Aorta (tissue), 5 donors: ENCODE measurements around the gene TMEM11. TPM values are rescaled to one million over a fixed set of nuclear protein-coding genes. Genes with fewer than 3 reads are reported as not detected.

Source experiments
- ATAC-seq: fragments of 200-7000 bp; cut with Tn5 transposase; one replicate; pipeline ENCODE4 v1.9.1; 2022; ENCODE audit warnings: moderate library complexity; ENCODE audit not compliant: low FRiP score
- DNase-seq, 2 donors: peaks; one replicate each; pipeline ENCODE4 v3.0.0-alpha.2; 2020
- H3K27ac ChIP-seq, 2 donors: one replicate each; pipeline ENCODE4 v1.5.1; 2013; ENCODE audit warnings: low read length in 2 of 2, mild to moderate bottlenecking in 2 of 2, moderate library complexity in 2 of 2, control low read depth in 1 of 2, inconsistent platforms in 1 of 2, low read depth in 1 of 2
- H3K27me3 ChIP-seq, 2 donors: one replicate each; pipeline ENCODE4 v1.6.1; 2013; ENCODE audit warnings: control low read depth in 1 of 2, low read length in 1 of 2, mild to moderate bottlenecking in 1 of 2, moderate library complexity in 1 of 2; ENCODE audit not compliant: insufficient read depth in 2 of 2, control insufficient read depth in 1 of 2
- H3K36me3 ChIP-seq, 2 donors: one replicate each; pipeline ENCODE4 v1.6.1; 2013; ENCODE audit warnings: control low read depth in 1 of 2, low read length in 1 of 2, mild to moderate bottlenecking in 1 of 2; ENCODE audit not compliant: insufficient read depth in 2 of 2, control insufficient read depth in 1 of 2
- H3K4me1 ChIP-seq, 2 donors: one replicate each; pipeline ENCODE4 v1.6.1; 2013; ENCODE audit warnings: low read length in 2 of 2, control low read depth in 1 of 2, mild to moderate bottlenecking in 1 of 2, moderate library complexity in 1 of 2; ENCODE audit not compliant: insufficient read depth in 2 of 2, control insufficient read depth in 1 of 2
- H3K4me3 ChIP-seq, 2 donors: one replicate each; pipeline ENCODE4 v1.5.1; 2013; ENCODE audit warnings: low read length in 2 of 2, control low read depth in 1 of 2, mild to moderate bottlenecking in 1 of 2
- H3K9me3 ChIP-seq: one replicate; pipeline ENCODE4 v1.6.1; 2013; ENCODE audit warnings: mild to moderate bottlenecking, low read length; ENCODE audit not compliant: control insufficient read depth
- WGBS, 2 donors: extraction: QIAGEN DNeasy Blood & Tissue Kit; methylation state at CpG; one replicate each; pipeline ENCODE4 v1.1.7; 2013; 5-methylcytosine and 5-hydroxymethylcytosine counted together
- intact Hi-C, 2 donors: fragments of 100-400 bp; cut with DNase I; formaldehyde crosslinking; loops; one replicate each; pipeline versions ENCODE4 v1.14.2 to v1.15.0; 2022
- polyA plus RNA-seq, 2 donors: library from polyadenylated mRNA; stranded (reverse); fragments of 200-250 nt; gene quantifications; one replicate each; pipeline ENCODE4 v1.2.3, GENCODE V29; 2013
- total RNA-seq, 2 donors: library from RNA; stranded (reverse); fragmentation: NEBNext Ultra II Directional; extraction: Animal tissue kit (Norgen Biotek cat#: 25700); gene quantifications; one replicate each; pipeline ENCODE4 v1.2.1, GENCODE V29; 2021
- donor health status: healthy with polysubstance abuse.
- donor health status: Bipolar disorder and iron deficiency.
- donor health status: DM: no; HTN: no; CAD: no.
- donor health status: DM: no; HTN: no; CAD: no.
- donor health status: DM: yes; HTN: yes; CAD: no.

The TMEM11 gene
- total and polyA plus RNA-seq, 4 donors, result 16.8 to 24.5 (median 17.9) TPM

DNA sequence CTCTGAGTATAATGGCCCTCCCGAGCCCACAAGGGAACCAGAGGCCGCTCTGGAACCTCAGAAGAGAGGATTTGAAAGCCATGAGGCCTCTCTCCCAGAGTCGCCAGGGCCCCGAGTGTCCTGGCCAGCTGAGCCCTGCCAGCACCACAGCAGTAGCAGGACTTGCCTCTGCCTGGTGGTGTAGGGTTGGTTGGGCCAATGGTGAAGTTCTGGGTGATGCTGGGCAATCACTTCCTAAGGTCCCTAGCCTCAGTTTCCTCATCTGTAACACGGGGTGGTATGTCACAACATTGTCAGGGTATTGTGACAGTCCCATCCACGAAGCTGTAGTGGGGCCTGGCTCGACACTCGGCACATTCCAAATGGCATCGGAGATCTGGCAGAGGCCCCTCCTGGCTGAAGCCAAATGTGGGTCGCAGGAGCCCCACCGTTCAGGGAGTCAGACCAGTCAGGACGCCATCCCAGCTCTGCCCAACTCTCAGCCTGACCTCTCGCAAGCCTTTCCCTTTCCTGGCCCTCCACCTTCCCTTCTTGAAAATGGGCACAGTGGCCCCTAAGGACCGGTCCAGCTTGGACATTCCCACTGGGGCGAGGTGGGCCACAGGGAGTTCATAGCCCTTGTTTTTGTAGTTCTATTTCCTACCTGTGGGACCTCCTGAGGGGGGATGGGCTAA lies 37.5 kb upstream of the TMEM11 start:
- H3K4me3 ChIP-seq, result no peak overlapping the region
- intact Hi-C loops, result loop anchor here (2.0 to 10.0 kb wide), 4 partner anchors 37 to 207 kb away; partner anchors contain the start of genes TMEM11 (in 2 of the 2), DHRS7B (in 1 of the 2) and USP22 (in 1 of the 2)
- DNase-seq (no peak), ATAC-seq (no peak)
- peaks cover 0 to 3% of the 10 kb centered on the region in 2 donors for H3K4me1 ChIP-seq
- H3K27ac ChIP-seq, result peak overlapping the region in 1 of 2 donors; percentile 72
- H3K27me3 ChIP-seq, result no peaks in the 10 kb centered on the region
- no peaks in the 10 kb centered on the region for H3K36me3 ChIP-seq
- 30 to 41% methylated on average over 15 of the region's 15 CpGs for WGBS, 2 donors
- H3K9me3 ChIP-seq, result no peaks in the 10 kb centered on the region

DNA sequence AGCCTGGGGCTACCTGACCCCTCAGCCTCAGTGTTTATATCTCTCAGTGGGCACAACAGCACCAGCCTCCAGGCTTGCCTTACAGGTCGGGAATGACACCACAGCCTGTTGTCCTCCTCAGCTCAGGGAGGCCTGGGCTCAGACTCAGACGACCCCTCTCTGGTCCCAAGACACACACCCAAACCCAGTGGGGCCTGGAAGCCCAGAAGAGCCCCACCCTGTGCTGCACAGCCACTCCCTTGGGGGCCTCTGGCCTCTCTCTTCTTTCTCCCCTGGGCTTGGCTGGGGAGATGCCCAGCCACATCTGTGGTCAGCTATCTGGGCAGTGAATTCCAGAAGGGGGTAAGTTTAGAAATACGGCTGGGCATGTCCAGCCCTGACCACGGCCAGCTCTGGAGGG lies 36.9 kb upstream of the TMEM11 start:
- 20 to 25% methylated on average over 4 of the region's 4 CpGs for WGBS, 2 donors
- intact Hi-C loops, result loop anchor here (5.0 to 10.0 kb wide), 3 partner anchors 39 to 206 kb away; partner anchors contain the start of genes DHRS7B (in 1 of the 2), TMEM11 (in 1 of the 2) and USP22 (in 1 of the 2)
- H3K9me3 ChIP-seq, result no peaks in the 10 kb centered on the region
- no peaks in the 10 kb centered on the region for H3K27me3 ChIP-seq
- peaks cover 0 to 3% of the 10 kb centered on the region in 2 donors for H3K4me1 ChIP-seq
- ATAC-seq, result no peak
- H3K27ac ChIP-seq, result no peak overlapping the region
- DNase-seq, result no peak
- no peak overlapping the region for H3K4me3 ChIP-seq
- no peaks in the 10 kb centered on the region for H3K36me3 ChIP-seq

DNA sequence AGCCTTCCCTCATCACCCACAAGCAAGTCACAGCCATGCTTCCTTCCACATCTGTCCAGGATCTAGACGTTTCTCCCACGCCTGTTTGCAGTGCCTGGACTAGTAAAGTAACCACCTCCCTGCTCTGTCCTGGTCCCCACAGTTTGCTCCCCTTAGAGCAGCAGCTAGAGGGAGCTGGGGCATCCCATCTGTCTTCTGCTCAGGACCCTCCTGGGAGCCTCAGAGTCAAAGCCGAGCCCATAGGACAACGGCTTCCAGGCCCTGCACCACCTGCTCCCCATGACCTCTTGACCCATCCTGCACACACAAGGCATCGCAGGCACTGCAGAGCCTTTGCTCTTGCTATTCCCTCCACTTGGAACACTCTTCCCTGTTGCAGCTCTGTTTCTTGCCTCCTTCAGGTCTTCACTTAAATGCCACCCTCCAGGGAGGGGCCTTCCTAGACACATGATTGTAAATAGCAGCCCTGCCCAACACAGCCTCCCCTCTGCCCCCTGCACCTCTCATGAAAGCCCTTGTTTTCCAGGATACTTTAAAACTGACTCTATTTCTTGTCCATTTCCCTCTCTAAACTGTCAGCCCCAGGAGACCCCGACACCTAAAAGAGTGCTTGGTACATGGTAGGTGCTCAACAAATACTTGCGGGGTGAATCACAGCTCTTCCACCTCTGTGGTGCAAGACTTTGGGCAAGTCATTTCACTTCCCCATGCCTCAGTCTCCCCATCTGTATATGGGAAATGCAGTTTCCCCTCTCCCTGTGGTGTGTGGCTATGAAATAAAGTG lies 36.2 kb upstream of the TMEM11 start:
- H3K9me3 ChIP-seq, result no peaks in the 10 kb centered on the region
- 70 to 75% methylated on average over 7 of the region's 7 CpGs for WGBS, 2 donors
- no peak overlapping the region for H3K27ac ChIP-seq
- H3K4me1 ChIP-seq, result peaks cover 0 to 3% of the 10 kb centered on the region in 2 donors
- ATAC-seq (no peak), DNase-seq (no peak)
- intact Hi-C loops, result loop anchor here (5.0 to 10.0 kb wide), 3 partner anchors 38 to 205 kb away; partner anchors contain the start of genes DHRS7B (in 1 of the 2), TMEM11 (in 1 of the 2) and USP22 (in 1 of the 2)
- no peaks in the 10 kb centered on the region for H3K36me3 ChIP-seq
- H3K4me3 ChIP-seq, result no peak overlapping the region
- H3K27me3 ChIP-seq, result no peaks in the 10 kb centered on the region

DNA sequence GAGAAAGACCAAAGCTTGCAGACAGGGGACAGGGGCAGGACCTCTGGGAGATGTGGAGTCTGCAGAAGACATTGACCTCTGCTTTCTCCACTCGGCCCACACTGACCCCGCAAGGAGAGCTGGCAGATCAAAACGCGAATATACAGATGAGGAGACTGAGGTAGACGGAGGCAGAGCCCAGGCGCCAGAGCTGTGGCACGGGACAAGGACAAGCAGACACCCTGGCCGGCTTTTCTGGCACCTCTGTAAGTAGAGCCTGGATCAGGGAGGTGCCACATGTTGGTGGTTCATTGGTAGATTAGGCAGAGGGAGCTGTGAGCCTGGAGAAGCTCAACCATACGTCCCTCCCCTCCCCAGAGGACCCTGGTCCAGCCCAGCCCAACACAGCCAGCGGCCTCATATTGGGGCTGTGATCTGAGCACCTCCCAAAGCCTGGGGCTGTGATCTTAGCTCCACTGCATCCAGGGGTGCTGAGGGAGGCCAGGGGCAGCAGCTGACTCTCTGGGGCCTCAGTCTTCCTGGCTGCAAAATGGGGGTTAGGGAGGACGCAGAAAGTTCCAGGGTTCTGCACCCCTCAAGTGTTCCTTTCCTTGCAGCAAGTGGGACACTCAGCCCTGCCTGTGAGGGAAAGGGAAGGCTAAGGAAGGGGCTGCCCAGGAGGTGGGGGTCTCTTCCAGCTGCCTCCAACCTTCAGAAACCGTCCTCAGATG lies 35.3 kb upstream of the TMEM11 start:
- Histone ChIP-seq H3K9me3 (no peaks in the 10 kb centered on the region), H3K27me3 (no peaks in the 10 kb centered on the region), H3K36me3 (no peaks in the 10 kb centered on the region), H3K4me3 (no peak overlapping the region), H3K27ac (no peak overlapping the region), H3K4me1 (peaks cover 0 to 3% of the 10 kb centered on the region in 2 donors)
- WGBS, 2 donors, result 72 to 85% methylated on average over 12 of the region's 12 CpGs
- intact Hi-C loops, result no loop called here
- DNase-seq, result no peak
- no peak for ATAC-seq

DNA sequence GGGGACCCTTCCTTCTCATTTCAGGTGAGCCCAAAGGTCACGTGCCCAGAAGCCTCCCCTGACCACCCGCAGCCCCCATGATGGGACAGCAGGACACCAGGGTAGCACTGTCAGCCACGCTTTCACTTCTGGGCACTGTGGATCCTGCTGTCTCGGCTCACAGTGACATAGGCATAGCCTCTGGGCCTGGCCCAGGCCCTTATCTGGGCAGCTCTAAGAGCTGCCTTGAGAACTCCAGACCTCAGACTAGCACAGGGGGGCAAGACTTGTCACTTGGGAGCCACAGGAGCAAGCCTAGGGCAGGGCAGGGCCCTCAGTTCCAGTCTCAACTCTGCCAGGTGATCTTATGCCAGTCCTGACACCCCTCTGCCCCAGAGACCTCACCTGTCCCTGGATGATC lies 34.5 kb upstream of the TMEM11 start:
- no peak overlapping the region for H3K4me3 ChIP-seq
- no peaks in the 10 kb centered on the region for H3K27me3 ChIP-seq
- H3K9me3 ChIP-seq, result no peaks in the 10 kb centered on the region
- DNase-seq (no peak), ATAC-seq (no peak)
- 80 to 87% methylated on average over 4 of the region's 4 CpGs for WGBS, 2 donors
- intact Hi-C loops, result no loop called here
- H3K4me1 ChIP-seq, result peaks cover 0 to 3% of the 10 kb centered on the region in 2 donors
- H3K27ac ChIP-seq, result no peak overlapping the region
- H3K36me3 ChIP-seq, result no peaks in the 10 kb centered on the region

DNA sequence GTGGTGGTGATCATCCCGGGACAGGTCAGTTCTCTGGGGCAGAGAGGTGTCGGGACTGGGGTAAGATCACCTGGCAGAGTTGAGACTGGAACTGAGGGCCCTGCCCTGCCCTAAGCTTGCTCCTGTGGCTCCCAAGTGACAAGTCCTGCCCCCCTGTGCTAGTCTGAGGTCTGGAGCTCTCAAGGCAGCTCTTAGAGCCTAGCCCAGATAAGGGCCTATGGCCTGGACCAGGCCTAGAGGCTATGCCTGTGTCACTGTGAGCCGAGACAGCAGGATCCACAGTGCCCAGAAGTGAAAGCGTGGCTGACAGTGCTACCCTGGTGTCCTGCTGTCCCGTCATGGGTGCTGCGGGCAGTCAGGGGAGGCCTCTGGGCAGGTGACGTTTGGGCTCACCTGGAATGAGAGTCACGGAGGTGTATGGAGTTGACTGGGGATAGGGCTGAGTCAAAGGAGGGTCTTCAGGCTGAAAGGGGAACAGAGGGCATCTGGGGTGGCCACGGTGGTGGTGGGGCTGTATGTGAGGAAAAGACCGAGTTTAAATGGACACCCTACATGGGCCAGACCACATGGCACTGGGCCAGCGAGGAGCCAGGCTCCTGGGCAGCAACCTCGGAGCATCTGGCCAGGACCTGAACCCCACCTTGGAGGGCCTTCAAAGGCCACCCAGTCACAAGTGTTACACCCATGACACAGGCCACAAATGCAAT lies 33.7 kb upstream of the TMEM11 start:
- no peak for ATAC-seq
- DNase-seq, result no peak
- intact Hi-C loops, result no loop called here
- Histone ChIP-seq H3K9me3 (no peaks in the 10 kb centered on the region), H3K4me1 (peaks cover 0 to 3% of the 10 kb centered on the region in 2 donors), H3K4me3 (no peak overlapping the region), H3K27me3 (no peaks in the 10 kb centered on the region), H3K36me3 (no peaks in the 10 kb centered on the region), H3K27ac (no peak overlapping the region)
- 82 to 86% methylated on average over 12 of the region's 12 CpGs for WGBS, 2 donors

DNA sequence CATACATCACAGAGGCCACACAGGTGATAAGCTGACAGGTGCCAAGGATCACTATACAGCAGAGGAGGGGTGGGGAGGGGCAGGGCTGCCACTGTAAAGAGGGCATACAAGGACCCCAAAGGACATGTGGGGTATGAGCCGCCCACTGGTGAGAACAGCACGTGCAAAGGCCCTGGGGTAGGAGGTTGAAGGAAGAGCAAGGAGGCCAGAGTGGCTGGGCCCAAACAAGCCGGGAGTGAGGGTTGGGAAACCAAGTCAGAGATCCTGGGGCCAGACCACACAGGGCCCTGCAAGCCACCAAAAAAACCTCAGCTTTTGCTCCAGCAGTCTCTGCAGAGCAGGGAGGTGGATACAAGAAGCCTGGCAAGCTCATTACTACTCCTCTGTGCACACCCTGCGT lies 32.7 kb upstream of the TMEM11 start:
- no peak overlapping the region for H3K4me3 ChIP-seq
- intact Hi-C loops, result no loop called here
- ATAC-seq, result no peak
- peaks cover 0 to 2% of the 10 kb centered on the region in 2 donors for H3K4me1 ChIP-seq
- H3K36me3 ChIP-seq, result no peaks in the 10 kb centered on the region
- no peak for DNase-seq
- no peaks in the 10 kb centered on the region for H3K27me3 ChIP-seq
- no peak overlapping the region for H3K27ac ChIP-seq
- H3K9me3 ChIP-seq, result no peaks in the 10 kb centered on the region
- 96 to 98% methylated on average over 4 of the region's 4 CpGs for WGBS, 2 donors

DNA sequence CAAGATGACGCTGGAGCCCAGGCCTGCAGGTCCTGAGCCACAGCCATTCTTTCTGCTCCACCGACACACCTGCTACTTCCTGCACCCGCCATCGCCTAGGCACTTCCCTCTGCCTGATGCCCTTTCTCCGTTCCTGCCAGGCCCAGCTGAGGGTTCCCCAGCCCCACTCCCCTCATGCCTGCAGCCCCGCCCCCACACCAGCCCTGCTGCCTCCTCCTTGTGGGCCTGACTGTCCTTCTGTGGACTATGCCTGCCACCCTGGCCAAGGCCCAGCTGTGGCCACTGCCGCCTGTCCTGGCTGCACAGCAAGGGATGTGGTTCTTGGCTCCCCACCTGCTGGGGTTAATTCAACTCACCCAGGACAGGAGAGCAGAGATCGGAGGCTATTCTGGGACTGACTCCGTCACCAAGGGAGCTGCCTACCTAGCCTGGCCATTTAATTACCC lies 31.7 kb upstream of the TMEM11 start:
- WGBS, 2 donors, result 54 to 59% methylated on average over 9 of the region's 9 CpGs
- no peak for ATAC-seq
- H3K27ac ChIP-seq, result no peak overlapping the region
- no peaks in the 10 kb centered on the region for H3K4me1 ChIP-seq
- intact Hi-C loops, result no loop called here
- no peaks in the 10 kb centered on the region for H3K9me3 ChIP-seq
- no peaks in the 10 kb centered on the region for H3K27me3 ChIP-seq
- H3K36me3 ChIP-seq, result no peaks in the 10 kb centered on the region
- no peak for DNase-seq
- no peak overlapping the region for H3K4me3 ChIP-seq
